Measurements from ENCODE around the gene FOXA1.

DNA sequence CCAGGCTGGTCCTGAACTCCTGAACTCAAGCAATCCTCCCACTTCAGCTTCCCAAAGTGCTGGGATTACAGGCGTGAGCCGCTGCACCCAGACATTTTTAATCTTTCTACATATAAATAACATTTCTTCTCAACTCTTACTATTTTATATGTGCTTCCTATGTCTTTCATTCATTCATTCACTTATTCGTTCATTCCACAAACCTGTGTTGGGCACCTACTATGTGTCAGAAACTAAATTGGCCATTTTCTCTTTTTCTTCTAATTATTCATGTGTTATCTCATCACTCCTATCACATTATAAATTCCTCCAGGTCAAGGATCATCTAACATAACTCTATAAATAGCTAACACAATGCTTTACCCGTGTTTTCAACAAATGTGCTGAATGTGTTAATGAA lies 23.7 kb downstream of the FOXA1 start:
- TF ChIP-seq POLR2A (IDR thresholded peaks at IDR 0.05) (no peak), EP300 (IDR thresholded peaks at IDR 0.05) (no peak)

Measured in sigmoid colon (tissue), 4 donors.